CD4-positive, alpha-beta T cell treated with Interleukin-6 for 4 hours (primary cell): ENCODE measurements around the gene UGT1A9.
"Not testable (repeated sequence)": the region's sequence is repeated elsewhere in the genome, so short reads cannot be mapped to it uniquely, and the experiment has no call there.

Experiments
- DNase-seq: peaks from one replicate; pipeline ENCODE4 v3.0.0-alpha.2; 2020; ENCODE audit warnings: mixed read lengths

Gene UGT1A9

GRCh38 chr2:233713262-233713615 is 41.5 kb downstream of the UGT1A9 start:
- no peak for DNase-seq

DNA sequence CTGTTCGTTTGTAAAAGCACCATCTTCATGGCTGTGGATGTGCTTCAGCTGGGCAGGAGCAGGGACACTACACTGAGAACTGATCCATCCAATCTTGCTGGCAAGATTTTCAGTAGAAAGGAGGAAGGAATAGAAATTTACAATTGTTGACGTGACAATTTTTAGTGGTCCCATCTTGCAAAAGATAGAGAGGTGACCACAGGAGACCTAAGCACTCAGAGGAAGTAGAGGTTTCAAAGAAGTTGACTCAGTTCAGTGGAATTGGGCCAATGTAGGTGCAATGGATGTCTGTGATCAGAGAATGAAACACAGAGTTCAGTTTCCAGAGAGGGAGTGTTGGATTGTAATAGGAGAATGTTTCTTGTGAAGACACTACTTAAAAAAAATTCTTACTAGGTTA is 42.4 kb downstream of the UGT1A9 start:
- no peak for DNase-seq

DNA sequence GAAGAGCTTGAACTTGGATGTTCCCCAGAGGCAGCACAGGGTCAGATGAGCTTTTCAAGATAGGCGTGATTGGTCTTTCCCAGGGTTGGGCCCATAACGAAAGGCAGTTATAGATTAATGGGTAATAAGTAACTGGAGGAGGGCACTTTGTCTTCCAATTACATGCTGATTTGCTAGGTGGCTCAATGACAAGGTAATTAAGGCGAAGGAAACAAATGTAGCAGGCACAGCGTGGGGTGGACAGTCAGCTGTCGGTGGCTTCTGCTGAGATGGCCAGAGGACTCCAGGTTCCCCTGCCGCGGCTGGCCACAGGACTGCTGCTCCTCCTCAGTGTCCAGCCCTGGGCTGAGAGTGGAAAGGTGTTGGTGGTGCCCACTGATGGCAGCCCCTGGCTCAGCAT is 46.9 kb downstream of the UGT1A9 start, which contains the start of gene UGT1A4:
TSS of gene UGT1A4 (plus strand) at position 185 of the 400 bp plus-strand sequence. CDS start at position 270, 85 bp downstream.
- no peak for DNase-seq

DNA sequence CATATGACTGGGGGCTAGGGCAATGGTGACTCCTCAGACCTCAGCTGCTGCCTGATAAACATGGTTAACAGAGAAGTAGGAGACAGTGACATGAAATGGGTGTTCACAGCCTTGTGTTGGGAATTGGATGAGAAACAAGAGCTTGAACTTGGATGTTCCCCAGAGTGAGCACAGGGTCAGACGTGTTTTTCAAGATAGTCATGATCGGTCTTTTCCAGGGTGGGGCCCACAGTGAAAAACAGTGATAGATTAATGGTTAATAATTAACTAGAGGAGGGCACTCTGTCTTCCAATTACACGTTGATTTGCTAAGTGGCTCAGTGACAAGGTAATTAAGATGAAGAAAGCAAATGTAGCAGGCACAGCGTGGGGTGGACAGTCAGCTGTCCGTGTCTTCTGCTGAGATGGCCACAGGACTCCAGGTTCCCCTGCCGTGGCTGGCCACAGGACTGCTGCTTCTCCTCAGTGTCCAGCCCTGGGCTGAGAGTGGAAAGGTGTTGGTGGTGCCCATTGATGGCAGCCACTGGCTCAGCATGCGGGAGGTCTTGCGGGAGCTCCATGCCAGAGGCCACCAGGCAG is 57.1 kb downstream of the UGT1A9 start, which contains the start of gene UGT1A3:
TSS of gene UGT1A3 (plus strand) at position 320 of the 579 bp plus-strand sequence. CDS start at position 405, 85 bp downstream.
- DNase-seq, result no peak

GRCh38 chr2:233736868-233737653 is 65.4 kb downstream of the UGT1A9 start:
- not testable (repeated sequence) for DNase-seq

DNA sequence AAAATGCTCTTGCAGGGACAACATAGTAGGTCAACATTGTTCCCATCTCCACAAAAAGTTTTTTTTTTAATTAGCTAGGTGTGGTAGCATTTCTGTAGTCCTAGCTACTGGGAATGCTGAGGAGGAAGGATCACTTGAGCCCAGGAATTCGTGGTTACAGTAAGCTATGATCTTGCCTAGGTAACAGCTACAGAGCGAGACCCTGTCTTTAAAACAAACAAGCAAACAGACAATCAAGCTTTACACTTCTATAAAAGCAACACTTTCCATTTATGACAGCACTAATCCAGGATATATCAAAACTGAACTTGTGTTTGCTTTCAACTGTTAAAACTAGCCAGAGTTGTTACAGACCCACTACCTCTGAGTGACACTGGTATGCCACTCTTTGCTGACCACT is 69.2 kb downstream of the UGT1A9 start:
- DNase-seq, result no peak

DNA sequence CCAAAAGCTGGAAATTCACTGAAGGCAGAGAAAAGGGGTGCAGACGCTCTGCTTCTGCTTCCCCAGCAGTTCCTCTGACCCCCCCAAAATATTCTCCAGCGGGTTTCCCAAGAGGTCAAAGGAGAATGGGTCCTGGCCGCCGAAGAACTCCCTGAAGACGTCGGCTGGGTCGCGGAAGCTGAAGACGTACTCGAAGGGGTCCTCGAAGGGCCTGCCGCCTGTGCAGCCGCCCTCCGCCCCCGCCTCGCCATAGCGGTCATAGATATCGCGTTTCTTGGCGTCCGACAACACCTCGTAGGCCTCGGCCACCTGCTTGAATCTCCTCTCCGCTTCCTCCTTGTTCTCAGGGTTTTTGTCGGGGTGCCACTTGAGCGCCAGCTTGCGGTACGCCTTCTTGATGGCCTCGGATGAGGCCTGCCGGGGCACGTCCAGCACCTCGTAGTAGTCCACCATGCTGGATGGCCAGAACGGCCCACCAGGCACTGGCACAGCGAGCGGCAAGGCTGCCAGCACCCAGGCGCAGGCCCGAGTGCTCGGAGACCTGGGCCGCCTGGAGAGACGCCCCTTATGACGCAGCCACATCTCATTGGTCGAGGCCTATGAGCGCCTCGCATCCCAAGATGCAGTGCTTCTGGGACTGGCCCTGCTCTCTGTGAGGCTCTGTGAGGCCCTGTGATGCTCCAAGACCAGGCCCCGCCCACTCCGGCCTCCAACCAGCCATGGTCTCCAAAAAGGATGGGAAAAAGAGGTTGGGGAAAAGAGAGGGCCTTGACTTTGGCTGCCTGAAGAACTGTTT is 72.0 kb downstream of the UGT1A9 start:
- no peak for DNase-seq

DNA sequence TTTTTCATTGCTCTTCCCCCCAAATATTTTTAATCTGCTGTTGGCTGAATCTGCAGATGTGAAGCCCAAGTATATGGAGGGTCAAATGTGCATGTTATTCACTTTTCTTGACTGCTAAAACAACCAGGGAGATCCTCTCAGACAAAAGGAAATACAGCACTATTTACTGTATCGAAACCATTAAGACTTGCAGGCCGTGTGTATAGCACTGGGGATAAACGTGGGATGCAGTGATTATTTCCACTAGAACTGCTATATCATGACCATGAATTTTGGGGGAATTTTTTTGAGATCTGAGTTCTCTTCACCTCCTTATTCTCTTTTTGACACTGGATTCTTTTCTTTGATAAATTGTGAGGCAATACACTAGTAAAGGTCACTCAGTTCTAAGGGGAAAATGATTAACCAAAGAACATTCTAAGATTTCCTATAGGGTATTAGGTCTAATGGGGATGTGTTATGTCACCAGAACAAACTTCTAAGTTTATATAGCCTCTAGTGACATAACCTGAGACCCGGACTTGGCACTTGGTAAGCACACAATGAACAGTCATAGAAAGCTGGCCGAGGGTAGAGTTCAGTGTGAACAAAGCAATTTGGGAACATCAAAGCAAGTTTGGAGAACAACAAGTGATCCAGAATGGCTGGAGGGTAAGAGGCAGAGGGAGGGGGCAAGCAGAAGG is 73.5 kb downstream of the UGT1A9 start:
- DNase-seq, result no peak

- DNase-seq, result not testable (repeated sequence)
Observed at GRCh38 chr2:233745838-233746237, 74.1 kb downstream of the UGT1A9 start.

- DNase-seq, result no peak
Observed at GRCh38 chr2:233746475-233747282, 75.0 kb downstream of the UGT1A9 start.

- no peak for DNase-seq
Observed at GRCh38 chr2:233747283-233747544, 75.5 kb downstream of the UGT1A9 start.

DNA sequence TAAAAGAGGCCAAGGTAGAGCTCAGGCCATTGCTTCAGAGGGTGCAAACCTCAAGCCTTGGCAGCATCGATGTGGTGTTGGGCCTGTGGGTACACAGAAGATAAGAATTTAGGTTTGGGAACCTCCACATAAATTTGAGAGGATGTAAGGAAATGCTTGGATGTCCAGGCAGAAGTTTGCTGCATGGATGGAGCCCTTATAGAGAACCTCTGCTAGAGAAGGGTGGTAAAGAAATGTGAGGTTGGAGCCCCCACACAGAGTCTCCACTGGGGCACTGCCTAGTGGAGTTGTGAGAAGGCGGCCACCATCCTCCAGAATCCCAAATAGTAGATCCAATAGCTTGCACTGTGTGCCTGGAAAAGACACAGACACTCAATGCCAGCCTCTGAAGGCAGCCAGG is 79.0 kb downstream of the UGT1A9 start:
- DNase-seq, result not testable (repeated sequence)

- DNase-seq, result not testable (repeated sequence)
Observed at GRCh38 chr2:233751212-233752009, 79.7 kb downstream of the UGT1A9 start.

GRCh38 chr2:233754872-233755611 is 83.3 kb downstream of the UGT1A9 start:
- DNase-seq, result no peak

DNA sequence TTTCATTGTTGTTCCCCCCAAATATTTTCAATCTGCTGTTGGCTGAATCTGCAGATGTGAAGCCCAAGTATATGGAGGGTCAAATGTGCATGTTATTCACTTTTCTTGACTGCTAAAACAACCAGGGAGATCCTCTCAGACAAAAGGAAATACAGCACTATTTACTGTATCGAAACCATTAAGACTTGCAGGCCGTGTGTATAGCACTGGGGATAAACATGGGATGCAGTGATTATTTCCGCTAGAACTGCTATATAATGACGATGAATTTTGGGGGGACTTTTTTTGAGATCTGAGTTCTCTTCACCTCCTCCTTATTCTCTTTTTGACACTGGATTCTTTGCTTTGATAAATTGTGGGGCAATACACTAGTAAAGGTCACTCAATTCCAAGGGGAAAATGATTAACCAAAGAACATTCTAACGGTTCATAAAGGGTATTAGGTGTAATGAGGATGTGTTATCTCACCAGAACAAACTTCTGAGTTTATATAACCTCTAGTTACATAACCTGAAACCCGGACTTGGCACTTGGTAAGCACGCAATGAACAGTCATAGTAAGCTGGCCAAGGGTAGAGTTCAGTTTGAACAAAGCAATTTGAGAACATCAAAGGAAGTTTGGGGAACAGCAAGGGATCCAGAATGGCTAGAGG is 84.9 kb downstream of the UGT1A9 start:
- no peak for DNase-seq

- no peak for DNase-seq
Observed at GRCh38 chr2:233758141-233758540, 86.4 kb downstream of the UGT1A9 start.

DNA sequence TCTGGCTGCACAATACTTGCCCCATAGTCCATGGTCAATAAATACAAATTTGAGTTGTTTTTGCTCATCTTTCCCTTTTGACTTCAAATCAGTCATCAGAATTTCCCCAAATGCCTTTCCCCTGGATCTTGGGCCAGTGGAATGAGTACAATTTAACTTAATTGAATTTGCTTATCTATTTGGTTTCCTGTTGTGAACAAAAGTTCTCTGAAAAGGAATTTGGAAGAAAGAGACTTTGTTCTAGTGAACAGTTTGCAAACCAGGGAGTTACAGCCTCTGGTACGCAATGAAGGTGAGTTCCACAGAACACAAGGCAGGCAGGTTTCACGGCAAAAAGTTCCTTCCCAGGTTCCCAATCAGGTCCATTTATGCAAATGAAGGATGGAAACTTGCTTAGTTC is 87.2 kb downstream of the UGT1A9 start:
- DNase-seq, result no peak

GRCh38 chr2:233760043-233760442 is 88.3 kb downstream of the UGT1A9 start, which contains the start of gene UGT1A1:
Gene UGT1A1 (plus strand): TSS chr2:233760270. CDS start chr2:233760288, 18 bp downstream.
- no peak for DNase-seq

GRCh38 chr2:233761040-233761769 is 89.5 kb downstream of the UGT1A9 start:
- DNase-seq, result no peak
